Vagina (tissue), 2 donors: ENCODE results near the gene PHACTR3.

Source experiments
- CTCF ChIP-seq, 3 experiments: fragments of 450-650 bp in 2 of 3; fragments of 200-600 bp in 1 of 3; sonication (generic) in 1 of 3; IDR thresholded peaks; one replicate each; pipeline ENCODE4 v1.5.1; 2017 to 2019; ENCODE audit warnings: antibody characterized with exemption in 3 of 3, mild to moderate bottlenecking in 2 of 3, moderate library complexity in 2 of 3
- POLR2A ChIP-seq, 2 donors: fragments of 450-650 bp; IDR thresholded peaks; one replicate each; pipeline ENCODE4 v1.6.1; 2017; ENCODE audit warnings: antibody characterized with exemption in 2 of 2, mild to moderate bottlenecking in 2 of 2, moderate library complexity in 2 of 2
- POLR2AphosphoS5 ChIP-seq, 2 donors: sonication (generic); formaldehyde crosslinking; IDR thresholded peaks; one replicate each; pipeline ENCODE4 v1.9.0; 2017; ENCODE audit warnings: antibody characterized with exemption in 2 of 2, mild to moderate bottlenecking in 2 of 2, low read depth in 1 of 2; ENCODE audit not compliant: insufficient read depth in 1 of 2

GRCh38 chr20:59831916-59832270 is 227.6 kb downstream of the PHACTR3 start:
- TF ChIP-seq CTCF (IDR thresholded peaks at IDR 0.05) (no peak), POLR2A (IDR thresholded peaks at IDR 0.05) (no peak), POLR2AphosphoS5 (IDR thresholded peaks at IDR 0.05; ENCODE audit: insufficient read depth in 1 of 2, low read depth in 1 of 2) (no peak)
